Activated CD4-positive, CD25-positive, alpha-beta regulatory T cell (primary cell): ENCODE data around the gene TBC1D22B.

Experiments
- DNase-seq, 4 experiments: peaks; one replicate each; lab custom pipeline; 2025; lab: John Stamatoyannopoulos, UW

Gene TBC1D22B

GRCh38 chr6:37357288-37357687 is 99.7 kb downstream of the TBC1D22B start:
- no peak for DNase-seq

GRCh38 chr6:37357860-37358259 is 100.3 kb downstream of the TBC1D22B start:
- no peak for DNase-seq

GRCh38 chr6:37359039-37359438 is 101.5 kb downstream of the TBC1D22B start:
- no peak for DNase-seq

DNA sequence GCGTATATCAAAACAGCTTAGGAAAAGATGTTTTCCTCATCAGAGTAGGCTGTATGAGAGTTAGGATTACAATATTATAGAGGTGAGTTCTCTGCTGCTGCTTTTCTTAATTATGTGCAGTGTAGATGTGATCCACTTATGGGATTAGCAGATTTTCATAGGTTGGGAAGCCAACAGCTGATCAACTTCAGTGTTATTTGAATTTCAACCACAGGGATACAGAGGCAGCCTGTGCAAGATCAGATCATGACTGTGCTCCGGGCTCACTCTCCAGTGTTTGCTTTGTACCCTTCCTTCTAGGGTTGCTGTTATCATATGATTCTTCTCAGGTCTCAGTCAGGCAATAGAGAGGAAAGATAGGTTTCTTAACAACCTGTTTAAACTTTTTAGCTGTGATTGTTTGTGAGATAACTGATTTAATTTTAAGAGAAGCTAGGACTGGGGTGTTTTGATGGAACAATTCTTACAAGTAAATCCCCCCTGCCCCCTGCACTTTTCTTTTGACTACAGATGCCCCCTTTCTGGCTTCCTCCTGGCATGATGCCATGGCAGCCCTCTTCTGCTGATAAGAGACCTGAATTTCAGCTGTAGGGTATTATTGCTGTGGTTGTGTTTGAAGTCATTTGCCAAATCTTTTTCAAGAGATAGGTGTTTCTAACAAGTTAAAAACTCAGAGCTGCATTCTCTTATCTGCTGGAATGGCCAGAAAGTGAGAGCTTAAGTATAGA is 104.7 kb downstream of the TBC1D22B start:
- no peak for DNase-seq

- no peak for DNase-seq
Measured at GRCh38 chr6:37365791-37366190, 108.2 kb downstream of the TBC1D22B start.

DNA sequence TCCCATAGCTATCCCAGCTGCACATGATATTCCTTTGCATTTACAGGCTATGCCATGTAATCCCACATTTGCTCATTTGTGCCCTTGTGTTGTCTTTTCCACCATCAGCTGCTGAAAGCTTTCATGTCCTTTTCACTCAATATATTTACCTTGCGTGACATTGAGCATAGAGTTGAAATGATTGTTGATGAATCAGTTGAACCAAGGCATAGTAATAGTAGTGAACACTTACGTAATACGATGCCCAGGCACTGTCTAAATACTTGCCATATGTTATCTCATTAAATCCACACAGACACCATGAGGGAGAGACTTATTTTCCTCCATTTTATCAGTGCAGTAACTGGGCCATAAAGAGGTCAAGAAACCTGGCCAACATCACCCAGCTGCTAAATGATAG is 109.3 kb downstream of the TBC1D22B start:
- no peak for DNase-seq

DNA sequence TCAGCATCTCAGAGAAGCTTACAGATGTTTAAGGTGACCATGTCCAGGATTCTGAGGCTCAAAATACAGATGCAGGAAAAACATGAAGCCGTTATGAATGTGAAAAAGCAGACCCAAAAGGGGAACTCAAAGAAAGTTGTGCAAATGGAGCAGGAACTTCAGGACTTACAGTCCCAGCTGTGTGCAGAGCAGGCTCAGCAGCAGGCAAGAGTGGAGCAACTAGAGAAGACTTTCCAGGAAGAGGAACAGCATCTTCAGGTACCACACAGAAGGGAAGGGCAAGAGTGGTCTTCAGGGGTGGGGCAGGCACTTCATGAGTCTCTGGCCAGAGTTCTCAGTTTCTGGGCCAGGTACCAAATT is 111.4 kb downstream of the TBC1D22B start:
- no peak for DNase-seq

- no peak for DNase-seq
Measured at GRCh38 chr6:37369321-37370201, 112.0 kb downstream of the TBC1D22B start.

DNA sequence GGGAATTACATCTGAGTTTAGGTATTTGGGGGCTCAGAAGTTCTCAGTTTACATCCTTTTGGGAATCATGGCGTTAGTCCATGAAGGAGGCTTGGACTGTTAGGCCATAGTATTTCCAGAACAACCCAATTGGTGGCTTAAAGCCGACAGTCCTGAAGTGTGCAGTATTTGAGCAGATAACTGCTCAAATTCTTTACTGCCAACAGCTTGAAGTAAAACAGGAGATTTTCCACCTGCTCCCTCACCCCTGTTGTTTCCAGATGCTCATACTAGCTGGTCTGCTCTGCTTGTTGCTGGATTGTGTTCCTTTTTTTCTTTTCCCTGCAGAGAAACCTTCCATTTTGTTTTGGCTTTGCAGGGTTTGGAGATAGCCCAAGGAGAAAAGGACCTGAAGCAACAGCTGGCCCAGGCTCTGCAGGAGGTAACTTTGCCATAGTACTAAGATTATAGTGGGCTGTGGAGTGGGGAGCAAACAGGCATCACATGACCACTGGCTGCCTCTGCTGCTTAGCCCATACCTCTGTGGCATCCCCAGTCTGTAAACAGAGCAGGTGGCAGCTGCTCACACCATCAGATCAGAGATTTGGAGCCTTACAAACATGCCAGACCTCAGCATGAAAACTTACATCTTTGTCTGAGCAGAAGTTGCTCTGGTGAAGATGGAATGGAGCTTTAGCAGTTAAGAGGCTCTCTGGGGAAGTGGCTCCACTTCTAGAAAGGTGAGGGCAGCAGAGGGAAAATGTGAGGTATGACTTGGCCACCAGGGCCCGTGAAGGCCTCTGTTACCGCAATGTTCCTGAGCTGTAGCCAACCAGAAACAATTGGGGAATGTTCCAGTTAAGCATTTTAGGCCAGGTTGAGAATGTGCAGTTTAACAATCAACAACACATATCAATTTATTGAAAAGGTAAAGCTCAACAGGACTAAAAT is 113.8 kb downstream of the TBC1D22B start:
- no peak for DNase-seq

GRCh38 chr6:37372116-37372515 is 114.5 kb downstream of the TBC1D22B start:
- no peak for DNase-seq

DNA sequence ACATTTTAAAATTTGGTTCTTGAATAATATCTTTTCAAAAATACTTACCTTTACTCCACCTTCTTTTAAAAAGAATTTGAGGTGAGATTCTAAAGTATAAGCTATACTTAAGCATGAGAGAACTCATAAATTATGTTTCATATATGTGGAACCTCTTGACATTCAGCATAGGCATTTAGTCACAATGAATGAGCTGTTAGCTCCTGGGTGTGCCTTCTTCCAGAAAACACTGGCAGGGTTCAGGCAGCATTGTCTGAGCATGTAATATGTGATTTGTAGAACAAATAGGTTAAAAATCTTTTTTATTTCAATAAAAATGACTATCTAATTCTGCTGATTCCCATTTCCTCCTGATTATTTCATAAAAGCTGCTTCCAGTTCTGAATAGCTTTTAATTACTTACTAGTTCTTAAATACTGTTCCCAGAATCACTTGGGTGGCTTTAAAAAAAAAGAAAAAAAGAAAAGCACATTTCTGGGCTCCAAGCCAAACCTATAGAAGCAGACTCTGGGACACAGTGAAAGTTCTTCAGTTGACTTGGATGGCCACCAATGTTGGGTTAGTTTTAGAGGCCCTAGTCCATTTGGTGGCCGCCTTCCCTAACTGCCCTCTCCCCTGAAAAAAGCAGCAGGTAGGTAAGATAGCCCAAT is 116.4 kb downstream of the TBC1D22B start:
- DNase-seq = no peak

DNA sequence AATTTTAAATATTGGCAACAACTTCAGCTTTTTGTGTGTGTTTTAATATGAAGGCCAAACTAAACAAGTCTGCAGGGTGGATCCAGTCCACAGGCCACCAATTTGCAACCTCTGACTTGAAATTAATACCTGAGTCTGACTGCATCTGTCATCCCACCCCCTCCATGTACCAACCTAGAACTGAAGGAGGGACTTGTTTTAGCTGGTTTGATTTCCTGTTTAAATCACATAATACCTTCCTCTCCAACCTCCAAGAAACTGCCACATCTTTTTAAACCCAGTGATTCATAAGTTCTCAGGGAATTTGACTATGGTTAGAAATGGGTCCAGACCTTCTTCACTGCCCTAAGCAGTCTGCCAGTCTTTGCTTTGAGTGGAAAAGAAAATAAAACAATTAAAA is 117.8 kb downstream of the TBC1D22B start:
- DNase-seq = no peak

- DNase-seq = no peak
Measured at GRCh38 chr6:37376078-37376743, 118.6 kb downstream of the TBC1D22B start.

DNA sequence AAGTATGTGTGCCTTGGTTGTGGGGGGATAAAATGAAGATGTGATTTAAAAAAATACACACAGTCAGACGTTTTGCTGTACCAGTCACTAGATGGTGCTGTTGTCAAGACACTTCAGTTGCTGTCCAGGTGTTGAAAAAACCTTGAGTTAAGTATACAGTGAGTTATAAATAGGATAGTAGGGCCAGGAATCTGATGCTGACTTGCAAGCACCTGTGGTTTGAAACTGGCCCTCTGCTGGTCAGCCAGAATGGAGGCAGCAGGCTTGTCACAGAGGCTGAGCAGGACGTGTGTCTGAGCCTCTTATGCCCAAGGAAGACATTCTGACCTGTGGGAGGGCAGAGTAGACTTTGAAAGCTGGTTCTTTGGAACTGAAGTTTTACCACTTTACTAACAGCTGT is 124.0 kb downstream of the TBC1D22B start:
- DNase-seq = no peak
